NCI-H2171 (cell line): ENCODE results near the gene PDS5B.
"Not testable (repeated sequence)": the region's sequence is repeated elsewhere in the genome, so short reads cannot be mapped to it uniquely, and the experiment has no call there.

Source experiments
- DNase-seq: peaks from one replicate; lab custom pipeline; 2025; lab: John Stamatoyannopoulos, UW

PDS5B gene

GRCh38 chr13:32726374-32727037 lies 140.3 kb downstream of the PDS5B start:
- no peak for DNase-seq

GRCh38 chr13:32728327-32728726 lies 142.1 kb downstream of the PDS5B start:
- DNase-seq, result no peak

DNA sequence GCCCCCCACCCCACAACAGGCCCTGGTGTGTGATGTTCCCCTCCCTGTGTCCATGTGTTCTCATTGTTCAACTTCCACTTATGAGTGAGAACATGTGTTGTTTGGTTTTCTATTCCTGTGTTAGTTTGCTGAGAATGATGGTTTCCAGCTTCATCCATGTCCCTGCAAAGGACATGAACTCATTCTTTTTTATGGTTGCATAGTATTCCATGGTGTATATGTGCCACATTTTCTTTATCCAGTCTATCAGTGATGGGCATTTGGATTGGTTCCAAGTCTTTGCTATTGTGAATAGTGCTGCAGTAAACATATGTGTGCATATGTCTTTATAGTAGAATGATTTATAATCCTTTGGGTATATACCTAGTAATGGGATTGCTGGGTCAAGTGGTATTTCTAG lies 142.8 kb downstream of the PDS5B start:
- not testable (repeated sequence) for DNase-seq

- DNase-seq, result no peak
Measured at GRCh38 chr13:32731074-32731473, 144.8 kb downstream of the PDS5B start.

GRCh38 chr13:32731576-32731975 lies 145.3 kb downstream of the PDS5B start:
- DNase-seq, result no peak

- no peak for DNase-seq
Measured at GRCh38 chr13:32733690-32734089, 147.4 kb downstream of the PDS5B start.

DNA sequence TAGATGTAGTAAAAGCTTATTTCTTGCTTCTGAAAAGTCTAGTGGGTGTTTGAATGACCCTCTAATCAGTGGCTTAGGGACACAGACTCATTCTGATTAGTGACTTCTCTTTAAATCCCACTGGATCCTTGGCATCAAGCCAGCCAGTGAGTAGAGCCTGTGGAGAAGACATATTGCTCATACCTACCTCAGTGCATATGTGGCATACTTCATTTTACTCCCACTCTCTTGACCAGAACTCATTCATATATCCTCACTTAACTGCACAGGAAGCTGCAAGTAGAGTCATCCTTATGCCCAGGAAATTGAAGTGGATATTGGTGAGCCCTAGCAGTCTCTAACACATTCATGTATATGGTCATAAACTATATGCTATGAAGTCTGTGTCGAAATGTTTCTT lies 148.3 kb downstream of the PDS5B start:
- no peak for DNase-seq

GRCh38 chr13:32735859-32736258 lies 149.6 kb downstream of the PDS5B start:
- no peak for DNase-seq

- no peak for DNase-seq
Measured at GRCh38 chr13:32736648-32737047, 150.4 kb downstream of the PDS5B start.

DNA sequence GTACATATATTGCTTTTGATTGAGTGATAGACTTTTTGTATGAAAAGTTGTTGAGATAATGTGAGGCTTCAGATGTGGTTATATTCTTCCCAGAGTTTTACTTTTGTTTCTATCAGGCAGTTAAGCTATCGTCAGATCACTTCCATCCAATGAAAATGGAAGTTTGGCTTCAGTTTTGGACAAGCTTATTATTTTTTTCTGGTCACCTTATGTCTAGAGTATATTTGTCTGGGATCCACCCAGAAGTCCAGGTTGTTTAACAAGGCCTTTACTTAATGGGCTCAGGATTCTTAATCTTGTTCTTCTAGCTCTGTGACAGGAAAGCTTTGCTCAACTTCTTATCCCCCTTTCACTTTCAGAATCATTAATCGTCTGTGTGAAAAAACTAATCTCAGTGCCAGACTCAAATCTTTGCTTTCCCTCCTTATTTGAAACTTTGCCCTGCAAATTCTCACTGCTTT lies 150.9 kb downstream of the PDS5B start:
- no peak for DNase-seq

- DNase-seq, result no peak
Measured at GRCh38 chr13:32737679-32738078, 151.4 kb downstream of the PDS5B start.

- no peak for DNase-seq
Measured at GRCh38 chr13:32745509-32745908, 159.3 kb downstream of the PDS5B start.

- DNase-seq, result no peak
Measured at GRCh38 chr13:32746474-32746873, 160.2 kb downstream of the PDS5B start.

DNA sequence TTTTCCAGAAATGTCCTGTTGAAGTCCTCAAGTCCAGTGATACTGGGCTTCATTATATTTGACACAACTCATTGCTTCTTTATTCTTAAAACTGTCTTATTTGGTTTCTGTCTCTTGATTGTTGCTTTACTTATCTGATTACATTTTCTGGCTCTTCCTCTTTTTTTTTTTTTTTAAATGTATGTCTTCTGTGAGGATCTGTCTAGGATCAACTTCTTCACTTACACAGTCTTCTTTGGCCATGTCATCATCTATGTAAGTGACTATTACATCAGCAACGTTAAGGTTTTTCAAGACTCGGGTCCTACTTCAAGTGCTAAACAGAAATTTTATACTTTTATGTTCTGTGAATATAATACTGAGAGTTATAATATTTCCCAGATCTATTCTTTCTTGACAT lies 162.1 kb downstream of the PDS5B start:
- DNase-seq, result no peak

DNA sequence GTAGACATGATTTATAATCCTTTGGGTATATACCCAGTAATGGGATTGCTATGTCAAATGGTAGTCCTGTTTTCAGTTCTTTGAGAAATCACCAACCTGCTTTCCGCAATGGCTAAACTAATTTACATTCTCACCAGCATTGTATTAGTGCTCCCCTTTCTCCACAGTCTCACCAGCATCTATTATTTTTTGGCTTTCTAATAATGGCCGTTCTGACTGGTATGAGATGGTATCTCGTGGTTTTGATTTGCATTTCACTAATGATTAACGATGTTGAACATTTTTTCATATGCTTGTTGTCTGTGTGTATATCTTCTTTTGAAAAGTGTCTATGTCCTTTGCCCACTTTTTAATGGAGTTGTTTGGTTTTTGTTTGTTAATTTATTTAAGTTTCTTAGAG lies 165.1 kb downstream of the PDS5B start:
- no peak for DNase-seq

DNA sequence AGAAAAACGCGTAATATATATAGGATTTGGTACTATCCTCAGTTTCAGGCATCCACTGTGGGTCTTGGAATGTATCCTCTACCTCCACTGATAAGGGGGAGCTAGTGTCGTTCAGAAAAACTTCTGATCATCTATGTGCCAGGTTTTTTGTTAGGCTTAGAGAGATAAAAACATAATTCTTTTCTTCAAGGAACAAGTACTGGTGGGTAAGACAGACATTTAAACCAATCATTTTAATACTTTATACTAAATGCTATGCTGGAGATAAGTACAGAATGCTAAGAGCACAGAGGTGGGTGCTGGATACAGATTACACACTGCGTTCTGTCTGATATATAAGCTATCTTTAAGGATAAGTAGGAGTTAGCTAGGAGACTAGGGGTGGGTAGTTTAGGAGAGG lies 166.1 kb downstream of the PDS5B start:
- no peak for DNase-seq

DNA sequence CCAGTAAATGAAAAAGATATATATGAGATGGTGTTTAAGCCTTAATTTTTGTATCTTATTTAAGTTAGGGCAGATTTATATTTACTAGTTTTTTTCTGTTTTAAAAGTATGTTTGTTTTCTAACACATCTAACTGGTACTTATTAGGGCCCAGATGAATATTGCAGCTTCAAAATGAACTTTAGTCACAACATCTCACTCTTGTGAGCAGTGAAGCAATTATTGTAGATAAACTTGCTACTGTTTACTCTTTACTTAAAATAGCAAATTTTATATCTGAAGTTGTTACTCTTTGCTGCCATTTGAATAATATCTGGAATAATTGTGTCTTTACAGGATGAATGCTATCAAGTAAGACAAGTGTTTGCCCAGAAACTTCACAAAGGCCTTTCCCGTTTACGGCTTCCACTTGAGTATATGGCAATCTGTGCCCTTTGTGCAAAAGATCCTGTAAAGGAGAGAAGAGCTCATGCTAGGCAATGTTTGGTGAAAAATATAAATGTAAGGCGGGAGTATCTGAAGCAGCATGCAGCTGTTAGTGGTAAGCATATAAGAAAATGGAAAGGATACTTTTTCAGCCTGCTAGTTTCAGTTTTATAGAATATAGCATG lies 166.8 kb downstream of the PDS5B start:
- DNase-seq, result no peak

- DNase-seq, result no peak
Measured at GRCh38 chr13:32754179-32754578, 167.9 kb downstream of the PDS5B start.

- DNase-seq, result no peak
Measured at GRCh38 chr13:32759152-32759551, 172.9 kb downstream of the PDS5B start.

DNA sequence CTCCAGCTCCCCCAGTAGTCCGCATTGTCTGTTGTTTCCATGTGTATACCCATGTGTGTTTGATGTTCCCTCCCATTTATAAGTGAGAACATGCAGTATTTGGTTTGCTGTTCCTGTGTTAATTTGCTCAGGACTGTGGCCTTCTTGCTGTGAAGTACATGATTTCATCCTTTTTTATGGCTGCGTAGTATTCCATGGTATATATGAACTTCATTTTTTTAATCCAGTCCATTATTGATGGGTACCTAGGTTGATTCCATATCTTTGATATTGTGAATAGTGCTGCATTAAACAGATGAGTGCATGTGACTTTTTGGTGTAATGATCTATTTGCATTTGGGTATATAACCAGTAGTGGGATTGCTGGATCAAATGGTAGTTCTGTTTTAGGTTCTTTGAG lies 175.2 kb downstream of the PDS5B start:
- DNase-seq, result no peak

DNA sequence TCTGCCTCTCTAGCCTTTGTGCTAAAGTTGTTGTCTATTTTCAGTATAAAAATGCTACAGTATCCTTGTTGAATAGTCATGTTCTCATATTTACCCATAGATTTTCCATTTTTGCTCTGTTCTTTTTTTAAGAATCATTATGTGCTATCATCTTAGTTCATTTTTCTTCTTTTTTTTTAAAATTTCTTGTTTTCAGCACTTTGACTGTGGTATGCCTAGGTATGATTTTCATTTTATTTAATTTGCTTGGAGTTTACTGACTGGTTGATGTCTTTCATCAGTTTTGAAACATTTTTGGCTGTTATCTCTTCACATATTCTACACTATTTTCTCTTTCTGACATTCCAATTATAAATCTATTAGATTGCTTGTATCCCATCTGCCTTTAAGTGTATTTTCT lies 192.9 kb downstream of the PDS5B start:
- no peak for DNase-seq

DNA sequence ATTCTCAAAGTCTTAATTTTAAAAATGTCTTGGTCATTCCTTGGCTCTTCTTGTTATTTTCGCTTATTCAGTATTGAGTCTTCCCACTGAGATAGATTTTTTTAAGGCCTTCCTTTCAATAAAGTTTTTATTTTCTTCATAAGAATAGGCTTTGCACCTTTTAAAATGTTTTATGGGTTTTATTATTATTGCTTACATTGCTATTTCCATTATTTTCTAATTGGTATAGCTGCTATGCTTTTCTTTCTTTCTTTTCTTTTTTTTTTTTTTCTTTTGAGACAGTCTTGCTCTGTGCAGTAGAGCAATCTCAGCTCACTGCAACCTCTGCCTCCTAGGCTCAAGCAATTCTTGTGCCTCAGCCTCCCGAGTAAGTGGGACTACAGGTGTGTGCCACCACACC lies 195.7 kb downstream of the PDS5B start:
- no peak for DNase-seq

- DNase-seq, result no peak
Measured at GRCh38 chr13:32783067-32783466, 196.8 kb downstream of the PDS5B start.

DNA sequence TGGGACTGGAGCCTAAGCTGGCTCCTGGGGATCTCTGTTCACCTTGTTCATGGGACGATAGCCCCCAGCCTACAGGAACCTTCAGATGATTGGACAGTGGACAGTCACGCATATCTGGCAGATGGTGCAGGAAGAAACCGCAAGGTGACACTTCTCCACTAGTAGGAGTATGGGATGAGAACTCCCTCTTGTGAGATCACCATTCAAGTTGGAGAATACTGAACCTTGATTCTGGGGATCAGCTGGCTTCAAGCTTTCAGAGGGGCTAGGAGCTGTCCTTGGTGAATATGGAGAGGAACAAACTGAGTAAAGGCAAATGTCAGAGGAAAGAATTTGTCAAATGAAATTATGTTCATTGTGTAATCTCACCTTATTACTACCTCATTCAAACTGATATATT lies 204.5 kb downstream of the PDS5B start:
- no peak for DNase-seq
